ENCODE data around the gene AGMO.

DNA sequence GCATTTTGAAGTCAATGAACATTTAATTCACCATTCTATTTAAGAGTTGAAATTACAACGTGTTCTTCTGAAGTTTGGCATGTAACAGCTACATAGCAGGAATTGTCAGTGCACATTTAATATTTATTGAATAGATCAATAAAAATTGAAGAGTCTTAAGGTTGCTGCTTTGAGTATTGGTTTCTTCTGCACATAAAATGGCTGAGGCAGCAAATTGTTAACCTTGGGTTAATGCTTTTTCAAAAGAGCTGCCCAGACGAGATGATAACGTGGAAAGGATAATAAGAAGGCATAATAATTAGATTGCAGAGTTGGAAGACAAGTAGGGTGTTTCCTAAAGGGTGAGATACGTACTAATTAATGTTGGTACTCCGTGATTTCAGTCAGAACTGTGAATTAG, 203.7 kb downstream of the AGMO start:
- TF ChIP-seq, protein P1, sequence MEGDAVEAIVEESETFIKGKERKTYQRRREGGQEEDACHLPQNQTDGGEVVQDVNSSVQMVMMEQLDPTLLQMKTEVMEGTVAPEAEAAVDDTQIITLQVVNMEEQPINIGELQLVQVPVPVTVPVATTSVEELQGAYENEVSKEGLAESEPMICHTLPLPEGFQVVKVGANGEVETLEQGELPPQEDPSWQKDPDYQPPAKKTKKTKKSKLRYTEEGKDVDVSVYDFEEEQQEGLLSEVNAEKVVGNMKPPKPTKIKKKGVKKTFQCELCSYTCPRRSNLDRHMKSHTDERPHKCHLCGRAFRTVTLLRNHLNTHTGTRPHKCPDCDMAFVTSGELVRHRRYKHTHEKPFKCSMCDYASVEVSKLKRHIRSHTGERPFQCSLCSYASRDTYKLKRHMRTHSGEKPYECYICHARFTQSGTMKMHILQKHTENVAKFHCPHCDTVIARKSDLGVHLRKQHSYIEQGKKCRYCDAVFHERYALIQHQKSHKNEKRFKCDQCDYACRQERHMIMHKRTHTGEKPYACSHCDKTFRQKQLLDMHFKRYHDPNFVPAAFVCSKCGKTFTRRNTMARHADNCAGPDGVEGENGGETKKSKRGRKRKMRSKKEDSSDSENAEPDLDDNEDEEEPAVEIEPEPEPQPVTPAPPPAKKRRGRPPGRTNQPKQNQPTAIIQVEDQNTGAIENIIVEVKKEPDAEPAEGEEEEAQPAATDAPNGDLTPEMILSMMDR (IDR thresholded peaks at IDR 0.05; ENCODE audit: low read depth, low read length, poor library complexity, severe bottlenecking), result no peak
- TF ChIP-seq EZH2phosphoT487 (IDR thresholded peaks at IDR 0.05; ENCODE audit: borderline replicate concordance, low read length), result no peak
